Measurements from ENCODE around the gene ADGRA1.
A peak's percentile ranks its signal among the peaks of the same experiment; 100 is the strongest.

Gene ADGRA1

GRCh38 chr10:133109711-133110110 lies 22.0 kb downstream of the ADGRA1 start:
- no peak for TF ChIP-seq USF1 (IDR thresholded peaks at IDR 0.05)
- no peak; the same call in 1 of the 2 replicates for TF ChIP-seq TCF12 (IDR thresholded peaks at IDR 0.05; ENCODE audit: low read depth)
- TF ChIP-seq EP300 (IDR thresholded peaks at IDR 0.05; ENCODE audit: borderline replicate concordance) = no peak
- TF ChIP-seq EGR1 (IDR thresholded peaks at IDR 0.05) = no peak
- no peak for TF ChIP-seq CEBPB (IDR thresholded peaks at IDR 0.05)
- TF ChIP-seq RAD21 (IDR thresholded peaks at IDR 0.05; ENCODE audit: low read depth) = no peak
- no peak for TF ChIP-seq ZBTB7A (IDR thresholded peaks at IDR 0.05; ENCODE audit: low read depth)
- no peak for TF ChIP-seq TEAD4 (IDR thresholded peaks at IDR 0.05)
- TF ChIP-seq, protein P1, sequence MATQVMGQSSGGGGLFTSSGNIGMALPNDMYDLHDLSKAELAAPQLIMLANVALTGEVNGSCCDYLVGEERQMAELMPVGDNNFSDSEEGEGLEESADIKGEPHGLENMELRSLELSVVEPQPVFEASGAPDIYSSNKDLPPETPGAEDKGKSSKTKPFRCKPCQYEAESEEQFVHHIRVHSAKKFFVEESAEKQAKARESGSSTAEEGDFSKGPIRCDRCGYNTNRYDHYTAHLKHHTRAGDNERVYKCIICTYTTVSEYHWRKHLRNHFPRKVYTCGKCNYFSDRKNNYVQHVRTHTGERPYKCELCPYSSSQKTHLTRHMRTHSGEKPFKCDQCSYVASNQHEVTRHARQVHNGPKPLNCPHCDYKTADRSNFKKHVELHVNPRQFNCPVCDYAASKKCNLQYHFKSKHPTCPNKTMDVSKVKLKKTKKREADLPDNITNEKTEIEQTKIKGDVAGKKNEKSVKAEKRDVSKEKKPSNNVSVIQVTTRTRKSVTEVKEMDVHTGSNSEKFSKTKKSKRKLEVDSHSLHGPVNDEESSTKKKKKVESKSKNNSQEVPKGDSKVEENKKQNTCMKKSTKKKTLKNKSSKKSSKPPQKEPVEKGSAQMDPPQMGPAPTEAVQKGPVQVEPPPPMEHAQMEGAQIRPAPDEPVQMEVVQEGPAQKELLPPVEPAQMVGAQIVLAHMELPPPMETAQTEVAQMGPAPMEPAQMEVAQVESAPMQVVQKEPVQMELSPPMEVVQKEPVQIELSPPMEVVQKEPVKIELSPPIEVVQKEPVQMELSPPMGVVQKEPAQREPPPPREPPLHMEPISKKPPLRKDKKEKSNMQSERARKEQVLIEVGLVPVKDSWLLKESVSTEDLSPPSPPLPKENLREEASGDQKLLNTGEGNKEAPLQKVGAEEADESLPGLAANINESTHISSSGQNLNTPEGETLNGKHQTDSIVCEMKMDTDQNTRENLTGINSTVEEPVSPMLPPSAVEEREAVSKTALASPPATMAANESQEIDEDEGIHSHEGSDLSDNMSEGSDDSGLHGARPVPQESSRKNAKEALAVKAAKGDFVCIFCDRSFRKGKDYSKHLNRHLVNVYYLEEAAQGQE (IDR thresholded peaks at IDR 0.05; ENCODE audit: low read depth) = no peak
- no peak for TF ChIP-seq NFIC (IDR thresholded peaks at IDR 0.05)
- no peak for TF ChIP-seq CREB1 (IDR thresholded peaks at IDR 0.05; ENCODE audit: low read depth)
- TF ChIP-seq MAX (IDR thresholded peaks at IDR 0.05) = no peak
- no peak for TF ChIP-seq FOXM1 (IDR thresholded peaks at IDR 0.05; ENCODE audit: borderline replicate concordance, low read depth)

DNA sequence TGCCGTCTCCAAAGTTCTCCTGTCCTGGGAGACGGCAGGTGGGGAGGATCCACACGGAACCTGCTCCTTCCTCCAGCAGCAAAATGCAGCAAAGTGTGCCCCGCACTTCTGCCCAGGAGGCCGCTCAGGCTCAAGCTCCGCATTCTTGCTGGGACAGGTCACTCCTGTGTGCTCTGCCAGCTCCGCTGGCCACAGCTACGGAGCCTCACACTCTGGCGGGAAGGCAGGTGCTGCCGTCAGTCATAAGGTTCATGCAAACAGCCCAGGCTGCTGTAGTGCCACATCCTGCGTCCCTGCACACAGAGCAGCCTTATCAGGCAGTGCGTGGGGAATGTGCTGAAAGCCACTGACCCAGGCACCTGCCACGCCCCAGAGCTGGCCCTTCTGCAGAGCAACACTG lies 22.4 kb downstream of the ADGRA1 start:
- TF ChIP-seq, protein P1 (IDR thresholded peaks at IDR 0.05; ENCODE audit: low read depth) = no peak
- no peak for TF ChIP-seq CREB1 (IDR thresholded peaks at IDR 0.05; ENCODE audit: low read depth)
- TF ChIP-seq TEAD4 (IDR thresholded peaks at IDR 0.05) = peak; percentile 62; the same call in 1 of the 2 replicates
- TF ChIP-seq CEBPB (IDR thresholded peaks at IDR 0.05) = no peak
- peak; percentile 52 for TF ChIP-seq NFIC (IDR thresholded peaks at IDR 0.05)
- TF ChIP-seq MAX (IDR thresholded peaks at IDR 0.05) = peak; percentile 53; the same call in 1 of the 2 replicates

DNA sequence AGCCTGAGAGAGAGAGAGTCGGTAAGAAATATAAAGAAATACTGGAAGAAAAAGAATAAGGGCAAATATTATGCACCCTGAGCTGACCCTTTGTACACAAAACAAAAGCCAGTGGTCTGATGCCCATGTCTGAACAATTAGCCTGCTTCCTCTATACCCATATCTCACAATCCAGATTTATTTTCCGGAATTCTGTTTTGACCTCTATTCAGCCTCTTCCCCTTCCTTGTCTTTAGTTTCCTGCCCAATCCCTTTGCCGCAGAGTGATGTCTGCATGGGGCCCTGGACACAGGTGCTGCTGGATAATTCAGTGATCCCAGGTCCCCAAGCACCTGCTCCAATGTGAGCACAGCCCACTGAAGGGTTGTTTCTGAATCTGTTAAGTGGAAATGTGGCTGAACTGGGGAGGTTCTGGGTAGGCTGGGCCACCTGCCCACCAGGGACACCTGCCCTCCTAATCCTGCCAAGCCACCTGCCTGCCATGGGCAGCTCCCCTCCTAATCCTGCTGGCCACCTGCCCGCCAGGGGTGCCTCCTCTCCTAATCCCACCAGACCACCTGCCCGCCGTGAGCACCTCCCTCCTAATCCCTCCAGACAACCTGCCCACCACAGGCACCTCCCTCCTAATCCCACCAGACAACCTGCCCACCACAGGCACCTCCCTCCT lies 23.0 kb downstream of the ADGRA1 start:
- TF ChIP-seq NFIC (IDR thresholded peaks at IDR 0.05) (no peak), CEBPB (IDR thresholded peaks at IDR 0.05) (no peak), CREB1 (IDR thresholded peaks at IDR 0.05; ENCODE audit: low read depth) (no peak), USF1 (IDR thresholded peaks at IDR 0.05) (no peak), EGR1 (IDR thresholded peaks at IDR 0.05) (no peak), TAF1 (IDR thresholded peaks at IDR 0.05; ENCODE audit: low read depth) (no peak), TEAD4 (IDR thresholded peaks at IDR 0.05) (no peak), YY1 (IDR thresholded peaks at IDR 0.05; ENCODE audit: low read depth) (no peak), ZBTB7A (IDR thresholded peaks at IDR 0.05; ENCODE audit: low read depth) (no peak)
- TF ChIP-seq, protein P1 (IDR thresholded peaks at IDR 0.05; ENCODE audit: low read depth) = no peak

- peak; percentile 76 for TF ChIP-seq ZBTB7A (IDR thresholded peaks at IDR 0.05; ENCODE audit: low read depth)
Measured at GRCh38 chr10:133111640-133112039, 23.9 kb downstream of the ADGRA1 start.

DNA sequence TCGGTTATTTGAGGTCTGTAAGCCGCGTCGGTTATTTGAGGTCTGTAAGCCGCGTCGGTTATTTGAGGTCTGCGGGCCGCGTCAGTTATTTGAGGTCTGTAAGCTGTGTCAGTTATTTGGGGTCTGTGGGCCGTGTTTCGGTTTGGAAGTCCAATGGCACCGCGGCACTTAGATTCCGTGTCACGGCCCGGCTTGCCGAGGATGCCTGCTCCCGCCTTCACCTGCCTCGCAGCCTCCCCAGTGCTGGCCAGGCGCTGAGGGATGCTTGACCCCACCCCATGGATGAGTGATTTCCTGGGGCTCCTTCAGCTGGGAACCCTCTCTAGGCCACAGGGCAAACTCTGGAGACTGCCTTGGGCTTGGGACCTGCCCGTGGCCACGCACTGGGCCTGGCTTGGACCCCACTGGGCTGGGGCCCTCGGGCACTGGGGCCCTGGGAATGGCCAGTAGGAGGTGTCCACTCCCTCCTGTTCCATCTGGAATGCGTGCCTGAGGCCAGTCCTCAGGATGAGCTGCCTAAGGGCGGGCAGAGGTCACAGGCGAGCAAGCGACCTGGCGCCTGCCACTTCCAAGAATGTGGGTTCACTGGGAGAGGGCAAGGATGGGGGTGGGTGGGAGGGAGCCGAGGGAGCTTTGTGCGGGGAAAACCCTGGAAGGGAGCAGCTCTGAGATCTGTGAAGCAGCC lies 25.6 kb downstream of the ADGRA1 start:
- TF ChIP-seq RAD21 (IDR thresholded peaks at IDR 0.05; ENCODE audit: low read depth) (no peak), YY1 (IDR thresholded peaks at IDR 0.05; ENCODE audit: low read depth) (no peak), EP300 (IDR thresholded peaks at IDR 0.05; ENCODE audit: borderline replicate concordance) (no peak), MAX (IDR thresholded peaks at IDR 0.05) (no peak), EGR1 (IDR thresholded peaks at IDR 0.05) (no peak), CREB1 (IDR thresholded peaks at IDR 0.05; ENCODE audit: low read depth) (no peak), TAF1 (IDR thresholded peaks at IDR 0.05; ENCODE audit: low read depth) (no peak), USF1 (IDR thresholded peaks at IDR 0.05) (no peak), ZBTB7A (IDR thresholded peaks at IDR 0.05; ENCODE audit: low read depth) (no peak), NFIC (IDR thresholded peaks at IDR 0.05) (no peak), CEBPB (IDR thresholded peaks at IDR 0.05) (no peak), FOXM1 (IDR thresholded peaks at IDR 0.05; ENCODE audit: borderline replicate concordance, low read depth) (no peak), TCF12 (IDR thresholded peaks at IDR 0.05; ENCODE audit: low read depth) (no peak)
- TF ChIP-seq, protein P1 (IDR thresholded peaks at IDR 0.05; ENCODE audit: low read depth) = no peak
